NCI-H526 (cell line): ENCODE measurements around the gene POMGNT1.
A peak's percentile ranks its signal among the peaks of the same experiment; 100 is the strongest.
"Not testable (repeated sequence)": the region's sequence is repeated elsewhere in the genome, so short reads cannot be mapped to it uniquely, and the experiment has no call there.

Source experiments
- DNase-seq, 2 experiments: peaks; one replicate each; lab custom pipeline; 2025; lab: John Stamatoyannopoulos, UW

POMGNT1 gene

GRCh38 chr1:46197964-46198811, at the start of gene POMGNT1:
POMGNT1 (minus strand) TSS chr1:46198434; CDS start chr1:46197821, 613 bp downstream.
- DNase-seq, result peak; percentile 47 to 89

- peak; percentile 99 to 100 for DNase-seq
Measured at GRCh38 chr1:46247436-46248121, 49.3 kb upstream of the POMGNT1 start, which contains the start of gene RAD54L. RAD54L (plus strand) TSS chr1:46247763; CDS start chr1:46248406, 643 bp downstream.

- peak; percentile 98 to 100 for DNase-seq
Measured at GRCh38 chr1:46246548-46247435, 48.6 kb upstream of the POMGNT1 start.

- DNase-seq, result not testable (repeated sequence)
Measured at GRCh38 chr1:46246136-46246535, 47.9 kb upstream of the POMGNT1 start.

- peak; percentile 36 to 63 for DNase-seq
Measured at GRCh38 chr1:46244656-46245371, 46.6 kb upstream of the POMGNT1 start.

- not testable (repeated sequence) for DNase-seq
Measured at GRCh38 chr1:46243831-46244230, 45.6 kb upstream of the POMGNT1 start.

- no peak for DNase-seq
Measured at GRCh38 chr1:46242918-46243317, 44.7 kb upstream of the POMGNT1 start.

- DNase-seq, result not testable (repeated sequence)
Measured at GRCh38 chr1:46241733-46242132, 43.5 kb upstream of the POMGNT1 start.

GRCh38 chr1:46238865-46239264, 40.6 kb upstream of the POMGNT1 start:
- not testable (repeated sequence) for DNase-seq

- DNase-seq, result no peak
Measured at GRCh38 chr1:46236882-46237281, 38.6 kb upstream of the POMGNT1 start.

- DNase-seq, result not testable (repeated sequence)
Measured at GRCh38 chr1:46231231-46231630, 33.0 kb upstream of the POMGNT1 start.

GRCh38 chr1:46224966-46225365, 26.7 kb upstream of the POMGNT1 start:
- no peak for DNase-seq

- peak; percentile 89 to 95 for DNase-seq
Measured at GRCh38 chr1:46223472-46223943, 25.3 kb upstream of the POMGNT1 start.

GRCh38 chr1:46223055-46223454, 24.8 kb upstream of the POMGNT1 start:
- DNase-seq, result not testable (repeated sequence)

GRCh38 chr1:46221749-46222148, 23.5 kb upstream of the POMGNT1 start:
- no peak for DNase-seq

GRCh38 chr1:46220808-46221207, 22.6 kb upstream of the POMGNT1 start:
- DNase-seq, result no peak

GRCh38 chr1:46219551-46220520, 21.6 kb upstream of the POMGNT1 start:
- no peak for DNase-seq

- DNase-seq, result peak; percentile 31 to 41
Measured at GRCh38 chr1:46218443-46218842, 20.2 kb upstream of the POMGNT1 start.

- no peak for DNase-seq
Measured at GRCh38 chr1:46215504-46215903, 17.3 kb upstream of the POMGNT1 start.

- no peak for DNase-seq
Measured at GRCh38 chr1:46211051-46211450, 12.8 kb upstream of the POMGNT1 start.
